Myocyte (in vitro differentiated cells): ENCODE measurements around the gene CRIP3. TPM values are rescaled to one million over a fixed set of nuclear protein-coding genes. Genes with fewer than 3 reads are reported as not detected.
"Not testable (repeated sequence)": the region's sequence is repeated elsewhere in the genome, so short reads cannot be mapped to it uniquely, and the experiment has no call there.

Experiments used
- DNase-seq: peaks from one replicate; pipeline ENCODE4 v3.0.0-alpha.2; 2012; ENCODE audit warnings: low read depth
- total RNA-seq: library from RNA; depleted of rRNA; stranded (reverse); fragments of >200 nt; gene quantifications from 2 replicates; pipeline ENCODE4 v1.2.3, GENCODE V29; 2014

Gene CRIP3
- total RNA-seq, 1 donor from 2014 or later: not detected

DNA sequence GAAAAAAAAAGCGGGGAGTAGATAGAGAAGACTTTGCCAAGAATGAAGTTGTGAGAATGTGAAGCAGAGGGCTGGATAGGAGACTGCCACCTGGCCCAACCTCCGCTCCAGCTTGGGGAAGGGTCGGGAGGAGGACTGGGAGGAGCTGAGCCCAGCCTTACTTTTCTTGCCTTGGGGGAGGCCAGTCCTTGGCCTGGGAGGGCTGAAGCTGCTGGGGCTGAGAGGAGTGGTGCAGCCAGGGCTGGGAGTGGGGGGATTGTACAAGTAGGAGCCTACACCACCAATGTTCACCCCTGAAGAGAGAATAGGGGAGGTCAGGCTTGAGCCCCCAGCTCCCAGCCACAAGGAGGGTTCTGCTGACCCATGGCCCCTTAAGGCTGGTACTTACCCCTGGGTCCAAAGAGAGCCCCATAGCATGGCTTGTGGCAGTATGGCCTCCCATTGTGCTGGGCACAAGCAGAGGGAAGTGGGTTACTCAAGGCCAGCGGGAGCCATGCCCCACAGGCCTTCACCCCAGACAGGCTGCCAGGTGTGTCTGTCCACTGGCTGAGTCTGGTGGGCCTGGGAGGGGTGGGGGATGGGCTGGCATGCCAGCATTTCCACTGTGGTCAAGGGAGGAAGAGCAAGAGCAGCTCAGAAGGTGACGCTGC is 1.1 kb downstream of the CRIP3 start:
- no peak for DNase-seq

DNA sequence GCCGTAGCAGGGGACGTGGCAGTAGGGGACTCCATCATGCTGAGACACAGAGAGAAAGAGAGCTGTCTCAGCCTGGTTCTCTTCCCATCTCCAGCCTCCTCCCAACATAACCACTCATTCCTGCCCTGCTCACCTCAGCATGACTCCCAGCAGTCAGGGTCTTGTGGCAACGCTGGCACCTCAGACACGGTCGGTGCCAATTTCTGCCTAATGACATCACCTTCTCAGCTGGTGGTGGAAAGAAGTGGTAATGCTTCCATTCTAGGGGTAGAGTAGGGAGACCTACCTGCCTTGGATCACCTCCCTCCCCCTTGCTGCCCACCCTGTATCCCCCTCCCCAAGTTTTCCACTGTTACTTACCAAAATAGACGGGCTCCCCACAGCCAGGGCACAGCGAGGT is 2.5 kb downstream of the CRIP3 start:
- DNase-seq: no peak

DNA sequence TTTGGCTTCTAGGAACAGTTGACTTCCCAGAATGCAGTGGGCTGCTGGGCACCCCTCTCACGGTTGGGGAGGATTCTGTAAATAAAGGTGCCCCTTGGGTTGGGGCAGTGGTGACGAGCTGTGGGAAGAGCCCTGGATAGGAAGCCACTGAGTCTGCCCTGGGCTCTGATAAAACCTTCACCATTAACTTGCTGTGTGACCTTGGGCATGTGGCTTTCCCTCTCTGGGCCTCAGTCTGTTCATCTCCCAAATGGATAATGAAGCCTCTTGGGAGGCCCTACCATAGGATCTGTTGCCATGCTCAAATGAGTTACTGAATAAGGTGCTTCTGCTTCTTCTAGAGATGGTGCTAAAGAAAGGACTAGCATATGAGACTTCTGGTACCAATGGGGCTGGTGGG is 3.7 kb downstream of the CRIP3 start:
- no peak for DNase-seq

DNA sequence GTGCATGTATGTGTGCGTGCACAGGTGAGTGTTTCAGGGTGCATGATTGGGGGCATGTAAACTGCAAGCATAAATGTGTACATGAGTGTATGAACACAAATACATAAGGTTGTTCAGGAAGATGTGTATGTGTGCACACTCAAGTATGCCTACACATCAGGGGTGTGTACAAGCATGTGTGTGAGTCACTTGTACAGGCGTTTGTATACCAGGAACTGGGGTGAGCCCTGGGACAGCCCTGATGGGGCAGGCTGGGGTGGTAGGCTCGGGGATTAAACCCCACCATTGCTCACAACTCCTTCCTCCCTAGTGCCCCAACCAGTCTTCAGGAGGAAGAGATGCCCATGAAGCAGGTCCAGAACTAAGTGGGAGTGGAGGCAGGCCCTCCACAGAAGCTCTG is 4.3 kb downstream of the CRIP3 start:
- no peak for DNase-seq

DNA sequence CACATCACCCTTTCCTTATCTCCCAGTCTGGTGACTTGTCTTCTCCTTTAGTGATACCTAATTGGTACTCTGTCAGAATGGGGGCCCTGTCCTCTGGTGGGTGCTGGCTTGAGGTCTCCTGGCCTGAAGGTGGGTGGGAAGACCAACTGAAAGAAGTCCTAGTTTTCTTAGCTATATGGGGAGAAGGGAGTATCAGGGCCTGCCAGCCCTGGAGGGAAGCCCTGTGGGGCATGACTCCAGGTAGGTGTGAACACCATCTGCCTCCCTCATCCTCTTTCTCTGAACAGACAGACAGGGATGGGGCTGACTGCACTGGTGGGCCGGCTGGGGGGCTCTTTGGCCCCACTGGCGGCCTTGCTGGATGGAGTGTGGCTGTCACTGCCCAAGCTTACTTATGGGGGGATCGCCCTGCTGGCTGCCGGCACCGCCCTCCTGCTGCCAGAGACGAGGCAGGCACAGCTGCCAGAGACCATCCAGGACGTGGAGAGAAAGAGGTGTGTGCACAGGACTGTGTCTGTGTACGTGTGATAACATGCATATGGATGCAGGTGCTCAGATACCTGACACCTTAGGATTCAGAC is 4.8 kb downstream of the CRIP3 start:
- no peak for DNase-seq

DNA sequence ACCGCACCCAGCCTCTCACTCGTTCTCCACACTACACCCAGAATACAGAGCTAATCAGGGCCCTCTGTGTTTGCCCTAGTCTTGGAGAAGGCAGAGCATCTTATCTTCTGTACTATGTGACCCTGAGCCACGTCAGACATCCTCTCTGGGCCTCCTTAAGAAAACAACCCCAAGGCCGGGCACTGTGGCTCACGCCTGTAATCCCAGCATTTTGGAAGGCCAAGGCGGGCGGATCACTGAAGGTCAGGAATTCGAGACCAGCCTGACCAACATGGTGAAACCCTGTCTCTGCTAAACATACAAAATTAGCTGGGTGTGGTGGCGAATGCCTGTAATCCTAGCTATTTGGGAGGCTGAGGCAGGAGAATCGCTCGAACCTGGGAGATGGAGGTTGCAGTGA is 5.6 kb downstream of the CRIP3 start:
- DNase-seq: not testable (repeated sequence)

DNA sequence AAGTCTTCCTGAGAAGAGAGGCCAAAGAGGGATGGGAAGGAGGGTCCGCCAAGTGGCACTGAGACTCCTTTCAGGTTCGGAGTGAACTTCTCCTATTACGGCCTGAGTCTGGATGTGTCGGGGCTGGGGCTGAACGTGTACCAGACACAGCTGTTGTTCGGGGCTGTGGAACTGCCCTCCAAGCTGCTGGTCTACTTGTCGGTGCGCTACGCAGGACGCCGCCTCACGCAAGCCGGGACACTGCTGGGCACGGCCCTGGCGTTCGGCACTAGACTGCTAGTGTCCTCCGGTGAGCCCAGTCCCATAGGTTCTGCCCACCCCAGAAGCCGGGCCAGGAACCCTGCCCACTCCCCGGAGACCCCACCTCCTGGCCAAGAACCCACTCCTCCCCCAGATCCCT is 6.5 kb downstream of the CRIP3 start:
- DNase-seq: no peak

DNA sequence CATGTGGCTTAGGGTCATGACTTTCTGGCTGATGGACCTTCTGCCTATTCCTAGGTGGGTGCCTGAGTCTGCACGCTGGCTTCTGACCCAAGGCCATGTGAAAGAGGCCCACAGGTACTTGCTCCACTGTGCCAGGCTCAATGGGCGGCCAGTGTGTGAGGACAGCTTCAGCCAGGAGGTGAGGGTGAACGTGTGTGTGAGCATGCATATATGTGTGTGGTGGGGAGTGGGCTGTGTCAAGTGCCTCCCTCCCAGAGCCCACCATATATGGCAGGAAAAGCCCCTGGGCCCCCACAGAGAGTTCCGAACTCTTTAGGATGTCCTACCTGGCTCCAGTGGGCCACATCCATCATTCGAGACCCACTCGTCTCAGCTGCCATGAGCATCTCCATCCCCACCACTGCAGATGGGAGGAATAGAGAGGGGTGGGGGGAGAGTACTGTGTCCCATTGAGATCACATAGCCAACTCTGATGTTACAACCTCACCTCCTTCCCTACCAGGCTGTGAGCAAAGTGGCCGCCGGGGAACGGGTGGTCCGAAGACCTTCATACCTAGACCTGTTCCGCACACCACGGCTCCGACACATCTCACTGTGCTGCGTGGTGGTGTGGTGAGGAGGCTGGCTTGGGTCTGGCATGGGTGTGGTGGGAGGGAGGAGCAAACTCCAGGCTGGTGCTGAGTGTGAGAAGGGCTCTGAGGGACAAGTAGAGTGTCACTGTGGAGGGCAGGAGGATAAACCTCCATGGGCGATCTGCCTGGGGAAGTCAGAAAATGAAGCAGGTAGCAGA is 7.3 kb downstream of the CRIP3 start:
- DNase-seq: no peak

DNA sequence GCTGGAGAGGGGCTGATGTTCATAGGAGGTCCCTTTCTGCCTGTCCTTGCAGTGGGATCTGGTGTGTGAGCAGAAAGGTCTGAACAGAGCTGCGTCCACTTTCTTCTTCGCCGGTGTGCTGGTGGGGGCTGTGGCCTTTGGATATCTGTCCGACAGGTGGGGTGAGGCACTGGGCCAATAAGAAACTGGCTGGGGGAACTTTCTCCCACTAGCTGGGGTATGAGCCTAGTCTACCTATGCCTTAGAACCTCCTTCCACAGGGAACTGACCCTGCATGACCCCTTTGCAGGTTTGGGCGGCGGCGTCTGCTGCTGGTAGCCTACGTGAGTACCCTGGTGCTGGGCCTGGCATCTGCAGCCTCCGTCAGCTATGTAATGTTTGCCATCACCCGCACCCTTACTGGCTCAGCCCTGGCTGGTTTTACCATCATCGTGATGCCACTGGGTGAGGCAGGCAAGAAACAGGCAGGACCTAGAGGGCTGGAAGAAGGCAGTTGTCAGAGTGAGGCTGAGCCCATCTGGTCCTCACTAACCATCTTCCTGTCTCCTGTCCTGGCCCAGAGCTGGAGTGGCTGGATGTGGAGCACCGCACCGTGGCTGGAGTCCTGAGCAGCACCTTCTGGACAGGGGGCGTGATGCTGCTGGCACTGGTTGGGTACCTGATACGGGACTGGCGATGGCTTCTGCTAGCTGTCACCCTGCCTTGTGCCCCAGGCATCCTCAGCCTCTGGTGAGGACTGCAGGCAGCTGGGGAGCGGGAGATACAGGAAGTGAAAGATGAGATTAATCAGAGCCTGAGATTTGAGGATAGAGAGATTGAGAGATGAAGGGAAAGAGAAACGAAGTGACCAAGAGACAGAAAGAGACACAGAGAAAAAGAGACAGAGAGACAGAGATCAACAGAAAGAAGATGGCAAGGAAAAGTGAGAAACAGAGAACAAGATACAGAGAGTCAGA is 9.0 kb downstream of the CRIP3 start:
- DNase-seq: no peak

DNA sequence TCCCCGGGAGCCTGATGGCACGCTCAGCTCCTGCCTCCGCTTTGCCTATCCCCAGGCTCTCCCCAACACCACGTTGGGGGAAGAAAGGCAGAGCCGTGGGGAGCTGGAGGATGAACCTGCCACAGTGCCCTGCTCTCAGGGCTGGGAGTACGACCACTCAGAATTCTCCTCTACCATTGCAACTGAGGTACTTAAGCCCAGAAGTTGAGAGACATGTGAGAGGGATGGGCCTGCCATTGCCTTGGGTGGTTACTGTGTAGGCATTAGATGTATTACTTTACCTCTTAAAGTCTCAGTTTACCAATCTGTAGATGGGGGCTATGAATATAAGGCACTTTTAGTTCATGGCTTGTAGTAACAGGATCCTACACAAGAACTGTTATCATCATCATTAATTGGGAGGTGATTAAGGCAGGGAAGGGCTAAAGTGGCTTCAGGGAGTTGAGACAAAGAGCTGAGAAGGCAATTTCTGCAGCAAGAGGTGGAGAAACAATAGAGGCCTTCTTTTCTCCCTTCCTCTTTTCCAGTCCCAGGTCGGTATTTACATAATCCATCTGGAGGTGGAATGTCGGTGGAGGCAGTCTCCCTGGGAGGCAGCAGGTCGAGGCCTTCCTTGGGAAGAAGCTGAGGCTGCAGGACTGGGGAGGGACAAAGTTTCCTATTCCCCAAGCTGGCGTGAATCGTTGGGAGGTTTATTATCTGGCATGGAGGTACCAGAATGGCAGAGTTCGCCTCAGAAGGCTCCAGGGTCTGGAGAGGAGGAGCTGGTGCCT is 9.9 kb downstream of the CRIP3 start:
- no peak for DNase-seq

DNA sequence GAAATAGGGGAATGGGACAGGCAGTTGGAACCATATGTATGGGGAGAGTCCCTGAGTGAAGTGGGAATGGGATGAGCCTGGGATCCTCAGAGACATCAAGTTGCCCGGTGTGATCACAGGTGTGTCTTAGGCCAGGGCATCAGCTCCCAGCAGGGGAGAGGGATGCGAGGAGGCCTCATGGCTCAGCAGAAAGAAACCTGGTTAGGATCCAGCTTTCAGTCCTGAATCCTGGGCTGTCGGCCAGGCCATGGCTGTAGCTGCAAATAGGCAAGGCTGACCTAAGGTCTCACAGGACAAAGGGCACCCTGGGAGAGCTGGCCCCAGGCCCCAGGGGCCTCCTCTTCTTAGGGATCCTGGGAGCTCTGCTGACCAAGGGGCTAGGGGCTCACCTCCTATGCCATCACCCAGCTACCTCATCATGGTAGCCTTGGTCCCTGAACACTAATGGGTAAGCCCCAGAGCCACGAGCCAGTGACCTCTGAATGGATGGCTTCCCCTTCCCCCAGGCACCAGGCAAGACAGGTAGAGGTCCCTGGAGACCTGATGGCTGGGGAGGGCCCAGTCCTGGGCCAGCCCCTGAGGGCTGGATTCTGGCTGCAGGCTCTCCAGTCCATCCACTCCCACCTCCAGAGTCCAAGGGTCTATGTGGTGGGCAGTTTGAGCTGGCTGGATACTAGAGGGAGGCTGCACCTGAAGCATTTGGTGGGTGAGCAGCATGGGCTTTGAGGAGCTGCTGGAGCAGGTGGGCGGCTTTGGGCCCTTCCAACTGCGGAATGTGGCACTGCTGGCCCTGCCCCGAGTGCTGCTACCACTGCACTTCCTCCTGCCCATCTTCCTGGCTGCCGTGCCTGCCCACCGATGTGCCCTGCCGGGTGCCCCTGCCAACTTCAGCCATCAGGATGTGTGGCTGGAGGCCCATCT is 10.7 kb downstream of the CRIP3 start, which contains the start of gene SLC22A7:
SLC22A7 (plus strand) TSS at position 617 of the 921 bp plus-strand sequence; CDS start at position 716, 99 bp downstream.
- no peak for DNase-seq

DNA sequence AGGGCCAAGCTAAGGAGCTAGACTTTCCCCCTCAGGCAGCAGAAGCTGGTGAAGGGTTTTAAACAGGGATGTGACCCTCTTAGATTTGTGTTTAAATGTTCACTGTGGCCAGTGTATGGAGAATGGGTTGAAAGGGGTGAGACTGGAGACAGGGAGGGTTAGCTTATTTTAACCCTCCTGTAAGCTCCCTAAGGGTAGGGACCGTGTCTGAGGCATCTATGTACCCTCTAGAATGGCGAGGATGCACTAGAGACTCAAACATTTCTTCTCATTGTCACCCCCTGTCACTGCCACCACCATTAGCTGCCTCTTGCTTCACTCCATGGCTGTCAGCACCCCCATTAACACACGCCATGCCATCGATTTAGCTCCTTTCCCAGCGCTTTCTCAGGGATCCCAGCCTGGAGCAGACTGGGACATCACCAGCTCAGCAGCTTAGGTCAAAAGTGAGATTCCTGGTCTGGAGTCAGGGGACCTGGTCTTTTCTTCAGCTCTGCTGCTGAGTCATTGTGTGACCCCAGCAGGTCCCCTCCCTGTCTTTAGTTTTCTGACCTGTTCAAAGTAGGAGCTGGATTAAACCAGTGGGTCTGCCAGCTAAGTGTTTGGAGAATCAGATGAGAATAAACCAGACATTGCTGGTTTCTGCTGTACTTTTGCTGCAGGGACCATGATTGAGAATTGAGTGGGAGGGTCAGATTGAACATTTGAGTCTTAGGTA is 11.7 kb downstream of the CRIP3 start:
- no peak for DNase-seq

DNA sequence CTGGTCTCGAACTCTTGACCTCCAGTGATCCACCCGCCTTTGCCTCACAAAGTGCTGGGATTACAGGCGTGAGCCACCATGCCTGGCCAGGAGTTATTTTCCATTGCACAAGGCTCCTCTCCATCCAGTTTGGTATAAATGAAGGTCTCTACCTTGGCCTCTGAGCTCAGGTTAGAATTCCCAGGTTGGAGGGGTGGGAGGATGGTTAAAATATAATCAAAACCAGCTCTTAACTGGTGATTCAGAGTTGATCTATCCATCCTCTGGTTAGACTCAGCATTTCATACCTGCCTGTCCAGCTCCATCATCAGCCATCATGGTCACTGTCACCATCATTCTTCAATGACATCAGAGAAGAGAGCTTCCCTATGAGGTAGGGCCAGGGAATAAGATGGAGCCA is 13.2 kb downstream of the CRIP3 start:
- no peak for DNase-seq

DNA sequence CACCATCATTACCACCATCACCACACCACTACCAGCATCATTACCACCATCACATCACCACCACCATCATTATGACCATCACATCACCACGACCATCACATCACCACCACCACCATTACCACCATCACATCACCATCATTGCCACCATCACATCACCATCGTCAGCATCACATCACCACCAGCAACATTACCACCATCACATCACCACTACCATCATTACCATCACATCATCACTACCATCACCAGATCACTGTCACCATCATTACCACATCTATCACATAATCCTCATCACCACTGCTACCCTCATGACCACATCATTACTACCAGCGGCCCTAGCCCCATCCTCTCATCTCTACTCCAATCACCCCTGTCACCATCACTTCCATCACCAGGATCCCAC is 14.1 kb downstream of the CRIP3 start:
- no peak for DNase-seq

DNA sequence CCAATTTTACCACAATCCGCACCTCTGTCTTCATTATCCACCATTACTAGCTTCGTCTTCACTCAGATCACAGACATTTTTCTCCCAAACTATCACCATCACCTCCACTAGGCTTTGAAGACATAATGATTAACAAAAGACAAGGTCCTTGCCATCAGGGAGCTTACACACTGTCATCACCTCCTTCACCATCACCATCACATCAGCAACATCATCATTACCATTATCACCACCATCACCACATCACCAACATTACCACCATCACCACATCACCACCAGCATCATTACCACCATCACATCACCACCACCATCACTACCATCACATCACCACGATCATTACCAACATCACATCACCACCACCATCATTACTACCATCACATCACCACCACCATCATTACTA is 14.9 kb downstream of the CRIP3 start:
- no peak for DNase-seq

DNA sequence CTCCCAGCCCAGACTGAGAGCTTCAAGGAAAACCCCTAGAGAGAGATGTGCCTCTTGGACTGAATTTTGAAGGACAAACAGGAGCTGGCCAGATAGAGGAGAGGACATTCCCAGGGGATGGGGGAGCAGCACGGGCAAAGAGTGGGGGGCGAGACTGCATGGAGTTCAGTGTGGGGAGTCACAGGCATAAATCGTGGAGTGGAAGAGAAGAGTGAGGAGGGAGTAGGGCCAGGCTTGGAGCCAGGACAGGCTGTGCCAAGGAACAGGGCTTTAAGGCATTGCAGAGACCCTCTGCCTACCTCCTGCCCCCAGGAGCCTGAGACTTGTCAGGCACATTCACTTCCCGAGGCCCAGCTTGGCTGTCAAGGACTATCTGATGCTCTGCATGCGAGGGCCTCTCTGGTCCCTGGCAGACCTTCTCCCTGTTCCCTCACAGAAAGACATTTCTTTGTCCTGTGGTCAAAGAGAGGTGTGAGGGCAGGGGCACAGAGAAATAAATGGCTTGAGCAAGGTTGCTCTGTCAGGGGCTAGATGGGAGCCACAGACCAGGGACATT is 15.8 kb downstream of the CRIP3 start:
- DNase-seq: no peak

DNA sequence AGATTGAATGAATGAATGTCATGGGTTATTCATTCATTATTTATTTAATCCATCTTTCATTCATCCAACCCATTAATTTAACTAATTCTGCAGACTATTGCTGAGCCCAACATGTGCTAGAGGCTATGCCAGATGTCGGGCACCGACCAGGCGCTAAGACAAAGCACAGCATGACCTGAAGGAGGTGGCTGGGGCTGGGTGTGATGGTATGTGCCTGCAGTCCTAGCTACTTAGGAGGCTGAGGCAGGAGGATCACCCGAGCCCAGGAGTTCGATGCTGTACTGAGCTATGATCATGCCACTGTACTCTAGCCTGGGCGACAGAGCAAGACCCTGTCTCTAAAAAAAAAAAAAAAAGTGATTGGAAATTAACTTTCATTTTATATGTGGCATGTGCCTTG is 16.3 kb downstream of the CRIP3 start:
- DNase-seq: no peak

DNA sequence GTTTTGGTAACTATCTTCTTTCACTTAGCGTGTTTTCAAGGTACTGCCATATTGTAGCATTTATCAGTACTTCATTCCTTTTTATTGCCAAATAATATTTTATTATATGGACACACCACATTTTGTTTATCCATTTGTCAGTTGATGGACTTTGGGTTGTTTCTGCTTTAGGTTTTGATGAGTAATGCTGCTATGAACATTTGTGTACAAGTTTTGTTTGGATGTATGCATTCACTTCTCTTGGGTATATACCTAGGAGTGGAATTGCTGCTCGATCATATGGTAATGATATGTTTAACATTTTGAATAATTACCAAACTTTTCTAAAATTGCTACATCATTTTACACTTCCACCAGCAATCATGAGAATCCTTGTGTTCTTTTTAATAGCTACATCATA is 16.9 kb downstream of the CRIP3 start:
- DNase-seq: no peak
